PFSK-1 (cell line): Measurements from ENCODE around the gene SMAD4.

Source experiments
- FOXP2 ChIP-seq: optimal IDR thresholded peaks from 2 replicates; pipeline ENCODE3; 2011; ENCODE audit warnings: borderline replicate concordance, control low read depth, inconsistent platforms; ENCODE audit not compliant: insufficient read depth; ENCODE audit errors: extremely low read length, extremely low read depth
- POLR2AphosphoS5 ChIP-seq: IDR thresholded peaks from 2 replicates; pipeline ENCODE4 v1.6.1; 2012; ENCODE audit warnings: low read depth, mild to moderate bottlenecking, control low read depth, low read length, moderate library complexity
- REST ChIP-seq, 2 experiments: IDR thresholded peaks; 2 replicates each; pipeline versions ENCODE4 v1.6.1 to v1.8.0; 2011 to 2012; ENCODE audit warnings: low read depth in 2 of 2, low read length in 2 of 2, control low read depth in 1 of 2, inconsistent platforms in 1 of 2, mild to moderate bottlenecking in 1 of 2, moderate library complexity in 1 of 2; ENCODE audit not compliant: insufficient read depth in 1 of 2
- SIN3A ChIP-seq: IDR thresholded peaks from 2 replicates; pipeline ENCODE4 v1.6.1; 2012; ENCODE audit warnings: mild to moderate bottlenecking, low read length, moderate library complexity, borderline replicate concordance; ENCODE audit not compliant: insufficient read depth
- TAF1 ChIP-seq: IDR thresholded peaks from 2 replicates; pipeline ENCODE4 v1.6.1; 2012; ENCODE audit warnings: low read length, control low read depth, borderline replicate concordance; ENCODE audit not compliant: insufficient read depth

The SMAD4 gene

DNA sequence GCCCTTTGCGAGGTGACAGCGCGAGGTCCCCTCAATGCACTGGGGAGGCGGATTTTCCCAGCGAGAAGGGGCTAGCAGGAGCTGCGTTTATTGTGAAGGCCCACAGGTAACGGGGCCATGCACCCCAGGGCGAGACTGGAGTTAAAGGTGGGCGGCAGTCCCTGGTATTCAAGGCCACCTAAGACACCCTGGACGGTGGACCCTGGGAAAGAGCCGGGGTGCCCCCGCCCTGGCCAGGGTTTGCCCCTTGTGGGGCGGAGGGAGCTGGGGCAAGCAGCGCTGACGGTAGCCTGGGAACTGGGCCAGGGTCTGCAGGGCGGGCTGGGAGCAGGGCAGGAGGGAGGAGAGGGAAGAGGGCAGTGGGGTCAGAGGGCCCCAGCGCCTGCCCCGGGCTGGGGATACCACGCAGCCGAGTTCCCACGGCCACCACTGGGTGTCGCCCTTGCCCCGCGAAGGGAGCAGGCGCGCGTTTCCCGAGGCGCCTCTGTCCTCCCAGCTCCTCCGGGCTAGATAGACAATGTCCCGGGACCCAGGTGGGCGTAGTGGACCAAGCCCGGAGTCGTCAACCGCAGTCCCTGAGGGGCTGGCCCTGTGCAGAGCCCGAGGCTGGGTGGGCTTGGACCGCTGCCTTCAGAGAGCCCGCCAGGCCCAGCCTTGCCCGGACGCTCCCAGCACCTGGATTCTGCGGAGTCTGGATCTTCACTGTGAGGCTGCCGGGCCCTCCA, 80.2 kb downstream of the SMAD4 start:
- no peak for TF ChIP-seq POLR2AphosphoS5
- peak; percentile 69 for TF ChIP-seq FOXP2

DNA sequence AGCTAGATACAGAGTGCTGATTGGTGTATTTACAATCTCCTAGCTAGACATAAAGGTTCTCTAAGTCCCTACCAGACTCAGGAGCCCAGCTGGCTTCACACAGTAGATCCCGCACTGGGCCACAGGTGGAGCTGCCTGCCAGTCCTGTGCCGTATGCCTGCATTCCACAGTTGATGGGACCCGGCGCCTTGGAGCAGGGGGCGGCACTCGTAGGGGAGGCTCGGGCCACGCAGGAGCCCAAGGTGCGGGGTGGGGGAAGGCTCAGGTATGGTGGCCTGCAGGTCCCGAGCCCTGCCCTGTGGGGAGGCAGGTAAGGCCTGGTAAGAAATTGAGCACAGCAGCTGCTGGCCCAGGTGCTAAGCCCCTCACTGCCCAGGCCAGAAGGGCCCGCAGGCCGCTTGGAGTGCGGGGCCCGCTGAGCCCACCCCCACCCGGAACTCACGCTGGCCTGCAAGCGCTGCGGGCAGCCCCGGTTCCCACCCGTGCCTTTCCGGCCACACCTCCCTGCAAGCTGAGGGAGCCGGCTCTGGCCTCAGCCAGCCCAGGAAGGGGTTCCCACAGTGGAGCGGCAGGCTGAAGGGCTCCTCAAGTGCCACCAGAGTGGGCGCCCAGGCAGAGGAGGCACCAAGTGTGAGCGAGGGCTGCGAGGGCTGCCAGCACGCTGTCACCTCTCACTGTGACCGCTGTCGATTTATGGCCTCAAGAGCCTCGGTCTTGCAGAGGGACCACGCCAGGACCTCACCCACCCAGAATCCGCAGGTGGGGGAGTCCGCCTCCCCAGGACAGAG, 91.0 kb downstream of the SMAD4 start:
- TF ChIP-seq POLR2AphosphoS5, result no peak
- no peak for TF ChIP-seq SIN3A
- no peak for TF ChIP-seq REST (IDR thresholded peaks at IDR 0.05; ENCODE audit: insufficient read depth in 1 of 2, low read depth in 2 of 2, low read length in 2 of 2)
- TF ChIP-seq FOXP2, result no peak
- TF ChIP-seq TAF1, result no peak

- TF ChIP-seq SIN3A (no peak), FOXP2 (no peak), POLR2AphosphoS5 (no peak), TAF1 (no peak), REST (IDR thresholded peaks at IDR 0.05; ENCODE audit: insufficient read depth in 1 of 2, low read depth in 2 of 2, low read length in 2 of 2) (no peak)
Measured at GRCh38 chr18:51121597-51121857, 91.5 kb downstream of the SMAD4 start.

DNA sequence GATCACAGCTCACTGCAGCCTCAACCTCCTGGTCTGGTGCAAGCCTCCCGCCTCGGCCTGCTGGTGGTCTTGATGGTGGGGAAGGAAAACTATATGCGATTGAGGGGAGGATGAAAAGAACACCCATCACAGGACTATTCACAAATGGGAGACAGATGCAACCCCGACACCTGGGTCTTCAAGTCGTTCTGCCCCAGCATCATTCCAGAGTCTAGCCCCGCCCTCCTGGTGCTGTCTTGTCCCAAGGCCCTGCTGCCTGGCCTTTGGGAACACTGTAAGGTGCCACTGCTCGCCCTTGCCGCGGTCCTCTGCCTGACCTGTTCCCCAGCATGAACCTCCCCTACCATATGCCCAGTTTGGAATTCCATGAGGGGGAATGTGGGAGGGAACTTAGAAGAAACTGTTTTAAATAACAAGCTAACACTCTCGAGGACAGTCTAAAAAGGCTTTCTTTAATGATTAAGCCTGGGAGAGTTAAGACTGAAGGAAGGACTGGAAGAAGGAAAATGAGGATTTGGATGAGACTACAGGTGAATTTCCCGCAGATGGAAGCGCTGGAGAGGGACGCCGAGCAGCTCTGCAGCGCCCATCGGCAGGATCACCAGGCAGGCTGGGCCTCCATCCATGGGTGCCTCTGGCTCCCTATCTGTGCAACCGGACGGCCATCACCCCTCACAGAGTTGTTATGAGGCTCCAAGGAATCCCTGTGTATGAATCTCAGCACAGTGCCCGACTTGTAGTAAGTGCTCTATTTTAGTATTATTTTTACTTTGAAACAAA, 92.4 kb downstream of the SMAD4 start:
- TF ChIP-seq SIN3A (no peak), TAF1 (no peak), REST (IDR thresholded peaks at IDR 0.05; ENCODE audit: insufficient read depth in 1 of 2, low read depth in 2 of 2, low read length in 2 of 2) (no peak), POLR2AphosphoS5 (no peak)

GRCh38 chr18:51123046-51123395, 93.0 kb downstream of the SMAD4 start:
- TF ChIP-seq FOXP2 (no peak), SIN3A (no peak), TAF1 (no peak), REST (IDR thresholded peaks at IDR 0.05; ENCODE audit: insufficient read depth in 1 of 2, low read depth in 2 of 2, low read length in 2 of 2) (no peak), POLR2AphosphoS5 (no peak)
